ENCODE results near the gene TBC1D22A.

The TBC1D22A gene

GRCh38 chr22:47188261-47189055 lies 426.0 kb downstream of the TBC1D22A start:
- FAIRE-seq, result no peak
- DNase-seq (ENCODE audit: insufficient read length, low spot score), result no peak
- TF ChIP-seq POLR2A (IDR thresholded peaks at IDR 0.05; ENCODE audit: low read depth, low read length), result no peak

DNA sequence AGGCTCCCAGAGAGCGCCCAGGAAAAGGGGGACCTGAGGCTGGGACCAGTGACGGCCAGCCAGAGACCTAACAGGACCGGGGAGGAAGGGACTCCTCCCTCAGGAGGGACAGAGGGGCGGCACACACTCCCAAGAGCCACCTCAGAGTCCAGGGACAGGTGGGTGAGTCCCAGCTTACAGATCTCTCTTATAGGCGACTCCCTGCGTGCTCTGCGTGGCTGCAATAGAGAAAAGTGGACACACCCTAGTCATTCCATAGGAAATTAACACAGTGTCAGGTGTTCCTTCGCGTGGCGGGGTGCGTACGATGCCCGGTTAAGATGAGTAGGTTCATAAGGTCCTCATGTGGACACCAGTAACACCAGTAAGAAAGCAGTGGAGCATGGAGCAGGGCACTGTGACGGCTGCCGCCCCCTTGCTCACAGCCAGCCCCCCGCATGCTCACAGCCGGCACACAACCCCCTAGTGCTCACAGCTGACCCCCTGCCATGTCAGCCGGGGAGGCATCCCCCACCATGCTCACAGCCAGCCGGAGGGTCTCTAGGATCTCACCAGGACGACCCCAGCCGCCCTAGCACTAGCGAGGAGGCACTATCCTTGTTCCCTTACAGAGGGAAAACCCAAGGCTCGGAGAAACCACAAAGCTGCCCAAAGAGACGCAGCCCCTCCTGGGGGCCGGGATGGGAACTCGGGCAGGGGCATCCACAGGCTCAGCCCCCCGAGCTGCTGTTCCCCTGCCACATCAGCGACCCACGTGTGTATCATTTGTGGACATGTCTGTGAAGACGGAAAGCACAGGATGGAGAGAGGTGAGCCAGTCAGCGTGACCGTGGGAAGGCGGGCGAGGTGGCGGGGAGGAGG lies 426.8 kb downstream of the TBC1D22A start:
- TF ChIP-seq POLR2A (IDR thresholded peaks at IDR 0.05; ENCODE audit: low read depth, low read length), result no peak
- DNase-seq (ENCODE audit: insufficient read length, low spot score), result no peak
- no peak for FAIRE-seq

DNA sequence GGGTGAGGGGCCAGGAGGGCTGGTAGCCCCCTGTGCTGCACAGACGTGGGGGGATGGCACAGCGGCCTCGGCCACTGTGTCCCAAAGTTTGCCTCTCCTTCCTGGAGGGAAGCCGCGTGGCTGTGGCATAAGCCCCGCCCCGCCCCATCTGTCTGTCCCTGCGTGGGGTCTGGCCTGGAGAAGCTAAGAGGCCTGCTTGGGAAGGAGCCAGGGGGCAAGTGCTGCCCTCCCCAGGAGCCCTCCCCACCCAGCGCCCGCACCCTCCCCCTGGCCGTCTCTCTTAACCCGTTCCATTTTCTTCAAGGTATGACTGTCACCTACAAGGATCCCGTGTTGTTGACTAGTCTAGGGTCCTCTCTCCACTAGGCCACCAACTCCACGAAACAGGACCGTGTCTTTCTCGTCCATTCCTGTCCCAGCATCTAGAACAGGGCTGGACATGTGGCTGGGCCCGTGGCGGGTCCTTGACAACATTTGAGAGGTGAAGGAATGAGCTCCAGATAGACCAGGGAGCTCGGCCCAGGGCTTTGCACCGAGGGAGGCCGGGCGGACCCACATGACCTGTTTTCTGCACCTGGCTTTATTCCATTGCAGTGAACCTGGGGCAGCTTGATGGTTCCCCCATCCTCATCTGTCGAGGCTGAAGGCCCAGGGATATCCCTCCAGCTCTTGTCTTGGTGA lies 428.0 kb downstream of the TBC1D22A start:
- TF ChIP-seq POLR2A (IDR thresholded peaks at IDR 0.05; ENCODE audit: low read depth, low read length), result no peak
- DNase-seq (ENCODE audit: insufficient read length, low spot score) (no peak), FAIRE-seq (no peak)

- TF ChIP-seq POLR2A (IDR thresholded peaks at IDR 0.05; ENCODE audit: low read depth, low read length), result no peak
- FAIRE-seq, result no peak
- DNase-seq (ENCODE audit: insufficient read length, low spot score), result no peak
Measured at GRCh38 chr22:47190957-47191670, 428.7 kb downstream of the TBC1D22A start.

GRCh38 chr22:47191671-47192650 lies 429.5 kb downstream of the TBC1D22A start:
- FAIRE-seq (no peak), DNase-seq (ENCODE audit: insufficient read length, low spot score) (no peak)
- TF ChIP-seq POLR2A (IDR thresholded peaks at IDR 0.05; ENCODE audit: low read depth, low read length), result no peak

- no peak for FAIRE-seq
- no peak for TF ChIP-seq POLR2A (IDR thresholded peaks at IDR 0.05; ENCODE audit: low read depth, low read length)
- DNase-seq (ENCODE audit: insufficient read length, low spot score), result peak; percentile 25
Measured at GRCh38 chr22:47192651-47193437, 430.4 kb downstream of the TBC1D22A start.

DNA sequence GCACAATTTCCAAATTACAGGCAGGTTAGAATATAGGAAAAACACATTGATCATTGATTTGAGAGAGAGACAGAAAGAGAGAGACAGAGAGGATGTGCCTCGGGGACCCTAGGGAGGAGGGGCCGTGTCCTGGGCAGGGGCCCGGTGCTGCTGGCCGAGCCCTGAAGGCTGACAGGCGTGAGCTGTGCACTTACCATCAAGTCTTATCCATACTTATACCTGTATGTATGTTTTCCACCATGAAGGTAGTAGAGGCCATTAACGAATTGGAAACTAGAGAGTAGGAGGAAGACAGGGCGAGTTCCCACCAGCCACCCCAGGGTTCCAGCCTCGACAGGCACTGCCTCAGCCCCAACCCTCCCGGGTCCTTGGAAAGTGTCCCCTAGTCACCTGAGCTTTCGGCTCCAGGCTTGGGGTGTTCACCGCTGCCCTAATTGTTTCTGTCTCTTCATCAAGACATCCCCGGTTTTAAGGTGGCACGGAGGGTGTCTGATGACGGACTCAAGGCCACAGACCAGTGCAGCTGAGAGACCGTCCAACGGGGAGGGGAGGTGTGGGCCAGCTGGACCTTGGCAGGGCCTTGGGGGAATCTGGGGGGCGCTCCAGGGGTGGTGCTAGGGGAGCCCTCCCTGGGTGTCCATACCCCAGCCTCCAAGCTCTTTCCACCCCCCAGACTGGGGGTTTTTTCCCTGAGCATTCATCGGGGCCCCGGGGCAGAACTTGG lies 431.3 kb downstream of the TBC1D22A start:
- no peak for TF ChIP-seq POLR2A (IDR thresholded peaks at IDR 0.05; ENCODE audit: low read depth, low read length)
- FAIRE-seq, result no peak
- DNase-seq (ENCODE audit: insufficient read length, low spot score), result no peak

GRCh38 chr22:47194476-47195155 lies 432.2 kb downstream of the TBC1D22A start:
- TF ChIP-seq POLR2A (IDR thresholded peaks at IDR 0.05; ENCODE audit: low read depth, low read length), result no peak
- FAIRE-seq (no peak), DNase-seq (ENCODE audit: insufficient read length, low spot score) (no peak)

- no peak for TF ChIP-seq POLR2A (IDR thresholded peaks at IDR 0.05; ENCODE audit: low read depth, low read length)
- no peak for DNase-seq (ENCODE audit: insufficient read length, low spot score)
- FAIRE-seq, result no peak
Measured at GRCh38 chr22:47195156-47195483, 432.7 kb downstream of the TBC1D22A start.

GRCh38 chr22:47195484-47196165 lies 433.2 kb downstream of the TBC1D22A start:
- no peak for FAIRE-seq
- TF ChIP-seq POLR2A (IDR thresholded peaks at IDR 0.05; ENCODE audit: low read depth, low read length), result no peak
- no peak for DNase-seq (ENCODE audit: insufficient read length, low spot score)

Data from H54 (cell line).